Epidermal melanocyte (primary cell): Measurements from ENCODE around the gene LGALS9.

Experiments
- DNase-seq: peaks from one replicate; pipeline ENCODE4 v3.0.0; 2011; ENCODE audit warnings: low spot score; ENCODE audit not compliant: insufficient read length

LGALS9 gene

DNA sequence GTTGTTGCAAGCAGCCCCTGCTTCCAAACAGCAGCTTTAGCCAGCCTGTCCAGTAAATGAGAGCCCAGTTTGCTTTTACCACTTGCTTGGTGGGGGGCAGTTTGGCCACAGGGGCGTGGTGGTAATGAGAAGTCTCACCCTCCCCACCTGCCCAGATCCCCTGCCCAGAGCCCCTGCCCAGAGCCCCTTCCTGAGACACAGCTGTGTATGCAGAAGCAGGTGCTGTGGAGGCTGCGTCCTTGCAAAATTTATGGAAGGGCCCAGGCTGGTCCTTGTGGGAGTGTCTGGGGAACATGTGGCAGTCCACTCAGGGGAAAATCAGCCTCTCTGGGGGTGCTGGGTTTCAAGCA is 27.6 kb upstream of the LGALS9 start:
- DNase-seq, result no peak

DNA sequence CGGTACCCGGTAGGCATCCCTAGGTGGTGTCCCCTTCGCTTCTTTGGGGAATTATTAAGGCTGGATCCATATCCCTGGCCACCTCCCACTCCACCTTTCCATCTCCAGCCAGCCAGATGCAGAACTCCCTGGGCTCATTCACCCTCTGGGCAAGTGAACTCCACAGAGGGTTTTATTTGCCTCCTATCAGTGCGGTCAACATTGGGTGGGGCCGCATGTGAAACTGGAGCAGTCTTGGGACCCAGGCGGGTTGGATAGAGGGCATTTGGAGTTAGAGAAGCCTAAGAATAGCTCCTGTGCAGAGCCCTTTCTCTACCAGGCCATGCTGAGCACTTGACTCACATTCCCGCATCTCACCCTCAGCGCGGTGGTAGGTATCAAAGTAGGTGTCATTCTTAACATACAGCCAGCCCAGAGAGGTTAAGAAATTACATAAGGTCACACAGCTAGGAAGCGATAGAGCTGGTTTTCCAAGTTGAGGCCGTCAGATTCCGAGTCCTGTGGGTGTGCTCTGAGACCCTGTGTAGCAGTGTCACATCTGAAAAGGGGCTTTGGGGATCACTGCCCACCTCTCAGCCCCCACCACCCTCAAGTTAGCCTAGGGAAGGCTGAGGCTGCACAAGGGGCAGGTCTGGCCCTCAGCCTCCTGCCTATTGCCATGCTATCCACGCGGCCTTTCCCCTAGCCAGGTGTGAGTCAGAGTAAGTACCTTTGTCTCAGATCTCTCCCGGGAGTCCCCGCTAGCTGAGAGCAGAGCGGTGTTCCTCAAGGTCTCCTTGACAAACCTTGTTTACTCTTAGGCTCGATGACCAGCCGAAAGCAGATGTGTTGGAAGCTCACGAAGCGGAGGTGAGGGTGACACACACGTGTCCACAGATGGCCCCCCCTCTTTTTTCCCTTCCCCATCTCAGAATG is 26.9 kb upstream of the LGALS9 start:
- no peak for DNase-seq

DNA sequence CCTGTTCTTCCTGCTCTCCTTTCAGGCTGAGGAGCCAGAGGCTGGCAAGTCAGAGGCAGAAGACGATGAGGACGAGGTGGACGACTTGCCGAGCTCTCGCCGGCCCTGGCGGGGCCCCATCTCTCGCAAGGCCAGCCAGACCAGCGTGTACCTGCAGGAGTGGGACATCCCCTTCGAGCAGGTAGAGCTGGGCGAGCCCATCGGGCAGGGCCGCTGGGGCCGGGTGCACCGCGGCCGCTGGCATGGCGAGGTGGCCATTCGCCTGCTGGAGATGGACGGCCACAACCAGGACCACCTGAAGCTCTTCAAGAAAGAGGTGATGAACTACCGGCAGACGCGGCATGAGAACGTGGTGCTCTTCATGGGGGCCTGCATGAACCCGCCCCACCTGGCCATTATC is 25.6 kb upstream of the LGALS9 start:
- DNase-seq, result no peak

DNA sequence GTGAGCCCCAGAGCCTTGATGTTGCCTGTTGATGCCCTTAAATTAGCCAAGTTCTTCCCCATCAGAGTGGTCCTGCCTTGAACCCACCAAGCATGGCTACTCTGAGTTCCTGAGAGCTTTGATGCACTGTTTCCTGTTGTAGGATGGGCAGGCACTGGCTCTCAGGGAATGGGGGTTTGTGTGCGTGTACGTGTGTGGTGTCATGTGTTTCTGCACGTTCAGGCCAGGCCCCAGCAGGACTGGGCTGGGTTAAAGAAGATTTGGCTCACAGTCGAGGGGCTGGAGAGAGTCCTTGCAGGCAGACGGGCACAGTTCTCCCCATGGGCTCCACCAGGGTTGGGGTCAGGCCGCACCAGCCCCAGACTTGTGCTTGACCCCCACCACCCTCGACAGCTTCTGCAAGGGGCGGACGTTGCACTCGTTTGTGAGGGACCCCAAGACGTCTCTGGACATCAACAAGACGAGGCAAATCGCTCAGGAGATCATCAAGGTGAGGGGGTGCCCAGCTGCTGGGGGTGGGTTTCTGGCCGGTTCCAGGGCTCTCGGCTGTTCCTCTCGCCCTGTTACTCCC is 23.4 kb upstream of the LGALS9 start:
- no peak for DNase-seq

DNA sequence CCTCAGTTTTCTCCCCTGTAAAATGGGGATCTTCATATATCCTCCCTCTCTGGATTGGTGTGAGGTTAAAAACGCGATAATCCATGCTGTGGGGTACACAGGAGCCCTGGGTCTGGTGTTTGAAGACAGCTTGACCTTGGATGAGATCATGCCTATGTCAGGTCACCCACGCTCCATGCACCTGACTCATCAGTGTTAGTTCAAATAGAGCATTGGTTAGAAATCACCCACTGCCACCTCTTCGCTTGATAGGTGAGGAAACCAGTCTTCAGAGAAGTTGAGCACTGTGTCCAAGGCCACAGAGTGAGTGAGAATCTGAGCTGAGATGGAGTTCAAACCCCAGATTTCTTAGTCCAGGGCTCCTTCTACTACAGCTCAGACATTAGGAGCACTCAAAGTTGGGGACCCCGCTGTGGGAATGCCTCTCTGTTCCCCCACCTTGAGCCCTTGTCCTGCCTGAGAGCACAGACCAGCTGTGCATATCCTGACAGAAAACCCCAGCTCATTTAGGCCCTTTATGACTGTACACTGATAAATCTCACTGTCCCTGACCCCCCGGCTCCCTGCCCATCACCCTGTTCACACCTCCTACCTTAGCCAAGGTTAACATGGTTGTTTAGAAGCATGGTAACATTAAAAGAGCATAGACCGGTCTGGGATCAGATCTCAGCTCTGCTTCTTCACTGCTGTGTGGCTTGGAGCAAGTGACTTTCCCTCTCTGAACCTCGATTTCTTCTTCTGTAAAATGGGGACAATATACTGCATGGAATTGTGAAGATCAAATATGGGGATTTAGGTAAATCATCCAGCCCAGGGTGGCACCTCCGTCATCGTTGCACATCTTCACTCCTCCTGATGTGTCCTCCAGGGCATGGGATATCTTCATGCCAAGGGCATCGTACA is 22.4 kb upstream of the LGALS9 start:
- DNase-seq, result no peak

DNA sequence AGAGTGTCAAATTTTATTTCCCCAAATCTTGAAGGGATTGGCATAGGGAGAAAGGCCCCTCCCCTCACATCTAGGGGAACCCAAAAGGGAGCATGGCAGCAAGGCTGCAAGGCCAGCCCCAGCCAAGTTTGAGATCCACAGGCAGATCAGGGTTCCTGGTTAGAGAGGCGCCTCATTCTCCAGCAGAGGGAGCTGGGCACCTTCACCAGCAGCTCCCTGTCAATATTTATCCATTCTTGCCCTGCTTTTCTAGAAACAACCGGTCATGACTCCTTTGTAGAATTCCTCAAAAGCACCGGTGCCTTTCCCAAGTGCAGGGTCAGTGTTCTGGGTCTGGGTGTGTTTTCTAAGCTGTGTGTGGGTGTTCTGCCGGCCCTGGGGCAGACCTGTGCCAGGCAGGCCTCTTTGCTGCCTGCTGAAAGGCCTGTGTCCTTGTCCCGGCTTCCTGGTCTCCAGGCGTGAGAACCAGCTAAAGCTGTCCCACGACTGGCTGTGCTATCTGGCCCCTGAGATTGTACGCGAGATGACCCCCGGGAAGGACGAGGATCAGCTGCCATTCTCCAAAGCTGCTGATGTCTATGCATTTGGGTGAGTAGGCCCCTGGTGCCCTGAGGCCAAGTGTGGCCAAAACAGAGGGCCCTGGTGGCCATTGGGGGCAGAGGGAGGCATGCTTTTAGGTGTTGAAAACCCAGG is 21.2 kb upstream of the LGALS9 start:
- DNase-seq, result no peak

DNA sequence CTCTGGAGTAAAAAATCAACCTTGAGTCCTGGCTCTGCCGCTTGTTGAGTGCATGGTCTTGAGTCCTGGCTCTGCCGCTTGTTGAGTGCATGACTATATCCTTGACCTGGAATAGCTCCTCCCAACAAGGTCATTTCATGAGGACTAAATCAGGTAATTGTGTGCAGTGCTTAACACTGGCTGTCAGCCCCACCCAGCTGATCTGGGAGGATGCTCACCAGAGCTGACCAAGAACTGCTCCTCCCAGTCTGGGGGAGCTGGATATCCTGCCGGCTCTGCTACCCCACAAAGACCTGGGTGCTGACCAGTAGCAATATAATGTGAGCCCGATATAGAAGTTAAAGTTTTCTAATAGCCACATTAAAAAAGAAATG is 20.7 kb upstream of the LGALS9 start:
- DNase-seq, result no peak

DNA sequence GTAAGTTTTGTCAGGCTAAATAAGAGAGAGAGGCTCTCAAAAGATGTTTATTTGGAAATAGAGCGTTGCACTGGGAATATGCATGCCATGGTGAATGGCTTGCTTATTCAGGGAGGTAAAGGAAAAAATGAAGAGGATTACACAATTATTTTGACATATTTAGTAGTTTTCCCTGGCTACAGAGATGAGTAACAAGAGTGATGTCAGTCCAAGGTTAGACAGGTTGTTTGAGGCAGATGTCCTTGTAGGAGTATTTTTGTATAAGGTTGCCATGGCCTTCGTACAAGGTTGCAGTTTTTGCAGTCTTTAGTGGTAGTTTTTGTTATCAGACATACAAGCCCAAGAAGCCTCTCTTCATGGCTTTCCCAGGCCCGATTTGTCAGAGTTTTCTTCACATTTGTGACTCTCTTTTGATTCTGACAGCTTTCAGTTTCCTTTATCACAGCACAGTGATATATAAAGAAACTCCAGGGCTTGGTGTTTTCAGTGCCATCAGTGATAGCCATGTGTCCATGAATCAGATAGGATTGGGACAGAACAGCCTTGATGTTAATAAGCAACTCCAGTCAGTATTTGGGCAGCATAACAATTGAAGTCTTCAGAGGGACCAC is 18.7 kb upstream of the LGALS9 start:
- no peak for DNase-seq

DNA sequence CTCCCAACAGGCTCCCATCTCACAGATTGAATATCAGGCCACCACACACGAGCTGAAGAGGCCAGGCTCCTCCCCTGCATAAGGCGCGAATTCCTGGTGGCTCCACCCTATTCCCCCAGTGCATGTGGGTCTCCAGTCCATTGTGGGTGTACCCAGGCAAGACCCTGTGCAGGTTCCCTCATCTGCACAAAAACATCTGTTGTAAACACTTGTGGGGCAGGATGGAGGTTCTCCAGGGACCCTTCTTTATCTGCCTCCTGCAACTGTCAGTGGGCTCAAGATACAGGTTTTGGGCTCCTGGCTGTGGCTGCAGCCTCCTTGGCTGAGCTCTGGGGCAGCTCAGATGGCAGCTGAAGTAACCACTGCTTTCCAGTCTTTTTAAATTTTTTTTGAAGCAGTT is 17.6 kb upstream of the LGALS9 start:
- DNase-seq, result no peak

DNA sequence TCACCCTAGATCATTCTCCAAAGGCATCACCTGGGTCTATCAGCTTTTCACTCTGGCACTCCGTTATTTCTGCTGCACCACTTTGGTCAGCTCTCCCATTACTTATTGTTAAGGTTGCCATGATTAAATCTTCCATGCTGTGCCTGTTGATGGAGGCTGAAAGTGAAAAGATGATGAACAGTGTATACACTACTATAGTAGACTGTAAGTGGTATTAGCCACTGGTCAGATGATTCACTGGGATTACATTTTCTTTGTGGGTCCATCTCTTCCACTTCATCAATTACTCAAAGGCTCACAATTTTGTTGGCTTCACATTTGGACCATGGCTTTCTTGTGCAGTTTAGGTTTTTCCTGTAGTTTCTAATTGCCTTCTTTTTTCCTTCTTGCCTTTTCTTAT is 15.9 kb upstream of the LGALS9 start:
- no peak for DNase-seq

DNA sequence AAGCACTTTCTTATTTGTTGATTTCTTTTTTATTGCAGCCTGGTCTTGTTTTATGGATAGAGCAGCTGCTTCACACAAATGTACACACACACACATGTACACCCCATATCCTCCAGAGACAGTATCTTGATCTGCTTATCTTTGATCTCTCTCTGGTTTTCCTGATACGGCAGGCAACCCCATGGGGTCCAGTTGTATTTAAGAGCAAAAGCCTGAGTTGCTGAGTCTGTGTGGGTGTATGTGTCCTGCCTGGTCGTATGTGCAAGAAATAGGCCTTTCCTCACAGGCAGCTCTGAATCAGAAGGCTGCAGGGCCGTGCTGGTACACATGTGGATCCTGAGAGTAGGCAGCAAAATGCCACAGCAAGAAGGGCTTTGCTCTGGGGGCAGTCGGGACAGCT is 14.6 kb upstream of the LGALS9 start:
- no peak for DNase-seq

DNA sequence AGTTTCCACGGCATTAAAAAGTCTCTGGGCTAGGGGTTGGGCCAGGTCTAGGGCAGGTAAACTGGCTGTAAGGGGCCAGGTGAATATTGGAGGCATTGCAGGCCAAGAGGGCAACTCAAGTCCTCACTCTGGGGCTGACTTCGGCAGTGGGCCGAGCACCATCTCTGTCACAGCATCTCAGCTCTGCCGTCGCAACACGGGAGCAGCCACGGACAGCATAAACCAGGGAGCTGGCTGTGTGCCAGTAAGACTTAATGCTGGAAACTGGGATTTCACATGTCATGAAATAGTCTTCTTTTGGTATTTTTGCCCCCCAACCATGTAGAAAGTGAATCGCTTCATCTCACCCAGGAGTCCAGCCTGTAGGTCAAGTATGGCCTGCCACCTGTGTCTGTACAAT is 12.6 kb upstream of the LGALS9 start:
- DNase-seq, result no peak

DNA sequence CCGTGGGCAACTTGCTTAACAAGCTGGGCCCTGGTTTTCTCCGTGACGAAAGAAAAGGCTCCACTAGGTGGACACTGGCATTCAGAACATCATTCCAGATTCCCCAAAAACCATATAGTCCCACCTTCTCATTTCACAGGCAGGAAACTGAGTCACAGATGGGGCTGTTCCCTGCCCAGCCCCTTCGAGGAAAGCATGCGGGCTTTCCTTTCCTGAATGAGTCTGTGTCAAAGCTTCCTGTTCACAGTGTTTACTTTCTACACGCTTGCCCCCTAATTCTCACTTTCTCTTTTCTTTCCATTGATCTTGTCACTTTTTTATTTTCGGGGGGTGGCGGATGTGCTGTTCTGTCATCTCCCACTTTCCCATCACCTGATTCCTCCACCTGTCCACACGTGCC is 10.3 kb upstream of the LGALS9 start:
- no peak for DNase-seq

DNA sequence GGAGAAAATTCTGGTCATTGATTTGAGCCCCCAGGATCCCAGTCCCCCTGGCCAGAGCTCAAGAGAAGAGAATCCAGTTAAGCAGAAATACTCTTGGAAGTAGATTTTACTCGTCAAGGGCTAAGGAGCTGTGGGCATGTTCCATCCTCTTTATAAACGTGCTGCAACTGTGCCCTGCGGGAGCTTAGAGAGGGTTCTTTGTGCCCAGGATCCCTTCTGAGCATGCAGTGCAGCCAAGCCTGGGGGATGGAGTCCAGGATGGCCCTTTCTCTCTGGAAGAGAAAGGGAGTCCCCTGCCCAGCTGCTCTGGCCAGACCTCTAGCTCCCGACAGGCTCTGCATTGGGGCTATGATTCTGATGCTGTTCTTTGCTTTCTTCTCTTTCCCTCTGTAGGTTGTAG is 9.5 kb upstream of the LGALS9 start:
- DNase-seq, result no peak

DNA sequence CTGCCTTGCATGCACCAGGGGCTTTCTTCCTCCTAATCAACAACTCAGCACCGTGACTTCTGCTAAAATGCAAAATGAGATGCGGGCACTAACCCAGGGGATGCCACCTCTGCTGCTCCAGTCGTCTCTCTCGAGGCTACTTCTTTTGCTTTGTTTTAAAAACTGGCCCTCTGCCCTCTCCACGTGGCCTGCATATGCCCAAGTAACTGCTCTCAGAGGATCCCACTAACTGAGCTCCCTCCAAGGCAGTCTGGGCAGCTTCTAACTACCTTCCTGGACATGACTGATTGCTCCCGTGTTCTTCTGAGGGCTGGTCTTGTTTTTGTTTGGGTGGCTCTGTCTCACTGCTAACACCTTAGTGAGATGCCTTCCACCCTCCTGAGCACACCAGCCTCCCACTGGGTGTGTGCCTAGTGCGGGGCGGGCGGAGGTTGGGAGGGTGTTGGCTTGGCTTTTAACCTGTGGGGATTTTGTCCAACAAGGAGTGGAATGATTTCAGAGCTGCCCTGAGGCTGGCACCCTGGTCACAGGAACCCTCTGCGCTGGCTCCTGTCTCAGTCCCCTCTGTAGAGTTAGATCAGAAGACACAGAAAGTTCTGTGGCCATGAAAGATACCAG is 8.9 kb upstream of the LGALS9 start:
- DNase-seq, result no peak

DNA sequence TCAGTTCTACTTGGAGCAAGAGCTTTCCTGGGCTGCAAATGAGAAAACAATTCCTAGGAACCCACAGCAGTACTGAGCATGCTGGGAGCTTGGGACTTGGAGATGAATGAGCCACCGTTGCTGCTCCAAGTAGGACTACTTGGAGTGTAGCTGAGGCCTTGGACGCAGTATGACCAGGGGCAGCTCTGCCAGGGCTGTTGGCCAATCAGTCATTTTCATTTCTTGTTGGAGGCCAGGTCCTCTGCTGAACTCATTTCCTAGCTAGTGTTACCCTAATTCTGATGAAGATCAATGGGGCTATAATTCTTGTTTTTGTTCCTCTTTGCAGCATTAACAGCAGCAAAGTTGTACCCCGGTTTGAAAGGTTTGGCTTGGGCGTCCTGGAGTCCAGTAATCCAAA is 8.0 kb upstream of the LGALS9 start:
- DNase-seq, result no peak

DNA sequence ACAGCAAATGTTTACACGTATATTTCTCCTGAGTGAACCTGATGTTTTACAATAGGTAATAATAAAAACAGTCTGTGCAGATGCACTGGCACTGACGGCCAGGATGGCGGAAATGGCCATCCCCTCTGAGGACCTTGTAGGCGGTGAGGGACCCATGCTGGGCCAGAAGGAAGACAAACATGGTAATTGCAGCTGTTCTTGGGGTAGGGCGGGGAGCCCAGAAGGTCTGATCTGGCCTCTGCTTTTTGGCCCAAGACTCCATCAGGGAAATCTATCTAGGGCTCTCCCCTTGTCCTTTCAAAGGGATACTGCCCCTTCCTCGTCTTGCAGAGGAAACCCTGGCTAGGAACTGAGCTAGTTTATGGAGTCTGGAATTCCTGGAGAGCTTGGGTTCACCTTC is 7.4 kb upstream of the LGALS9 start:
- no peak for DNase-seq

DNA sequence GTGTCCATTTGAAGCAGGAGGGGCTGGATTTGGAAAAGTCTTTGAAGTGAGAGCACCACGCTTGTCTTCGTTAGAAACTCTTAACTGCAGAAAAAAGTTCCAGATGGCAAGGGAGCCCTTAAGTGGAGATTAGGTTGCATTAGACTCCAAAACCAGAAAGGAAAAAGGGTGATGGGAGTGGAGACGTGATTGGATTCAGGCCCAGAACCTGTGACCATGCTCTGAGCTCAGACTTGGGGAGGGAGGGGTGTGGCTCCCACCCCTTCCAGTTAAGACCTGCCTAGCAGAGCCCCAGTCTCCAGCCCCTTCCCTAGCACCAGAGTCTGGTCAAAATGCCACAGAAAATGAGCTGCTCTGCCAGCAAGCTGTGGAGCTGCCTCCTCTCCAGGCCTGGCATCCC is 6.4 kb upstream of the LGALS9 start:
- DNase-seq, result no peak

DNA sequence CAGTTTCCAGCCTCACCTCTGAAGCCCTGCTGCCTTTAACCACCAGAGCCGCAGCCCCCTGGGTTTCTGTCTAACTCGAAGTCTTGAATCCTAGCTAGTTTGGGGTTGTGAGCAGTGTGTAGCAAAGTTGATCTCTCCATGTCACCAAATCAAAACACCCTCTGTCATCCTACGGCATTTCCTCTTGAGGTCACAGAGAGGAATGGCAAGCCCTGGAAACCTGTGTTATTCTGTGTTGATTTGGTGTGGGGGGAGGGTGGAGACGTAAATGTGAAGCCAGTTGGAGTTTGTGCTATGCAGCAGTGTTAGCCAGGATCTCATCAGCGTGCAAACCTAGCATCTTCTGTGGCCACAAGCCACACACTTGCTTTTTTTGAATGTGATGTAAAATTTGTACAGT is 5.1 kb upstream of the LGALS9 start:
- DNase-seq, result no peak

DNA sequence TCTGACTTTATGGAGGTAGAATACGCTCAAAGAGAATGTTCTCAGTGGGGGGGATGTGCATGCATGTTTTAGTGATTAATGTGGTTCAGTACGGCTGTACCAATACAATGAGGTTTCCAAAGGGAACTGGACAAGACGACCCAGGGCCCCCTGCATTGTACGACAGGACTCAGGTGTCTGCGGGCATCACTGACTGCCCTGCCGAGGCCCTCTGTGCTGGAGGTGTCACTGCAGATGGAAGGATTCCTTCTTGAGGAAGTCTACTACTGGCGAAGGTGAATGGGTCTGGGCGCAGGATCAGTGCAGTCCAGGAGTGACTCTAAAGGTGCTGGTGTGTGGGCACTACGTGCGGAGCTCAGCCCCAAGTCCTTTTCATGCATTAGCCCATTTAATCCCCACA is 3.5 kb upstream of the LGALS9 start:
- DNase-seq, result no peak

DNA sequence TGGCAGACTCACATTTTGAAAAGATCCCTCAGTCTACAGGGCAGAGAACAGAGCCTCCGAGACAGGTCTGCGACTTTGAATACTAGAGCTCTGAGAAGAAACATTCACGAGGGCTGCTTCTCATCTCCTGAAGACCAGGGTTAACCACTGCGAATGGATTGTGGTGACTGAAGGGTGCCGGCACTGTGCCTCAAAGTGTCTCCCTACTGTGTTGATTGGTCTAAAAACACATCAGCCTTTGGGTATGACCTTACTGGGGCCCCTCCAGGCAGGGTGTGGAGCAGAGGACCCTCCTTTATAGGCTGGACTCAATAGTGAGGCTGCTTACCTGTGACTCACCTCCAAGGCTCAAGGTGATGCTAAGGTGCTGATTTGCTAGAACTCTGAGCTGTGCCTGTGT is 2.6 kb upstream of the LGALS9 start:
- DNase-seq, result no peak
